Measurements from ENCODE around the gene TMEM248.

DNA sequence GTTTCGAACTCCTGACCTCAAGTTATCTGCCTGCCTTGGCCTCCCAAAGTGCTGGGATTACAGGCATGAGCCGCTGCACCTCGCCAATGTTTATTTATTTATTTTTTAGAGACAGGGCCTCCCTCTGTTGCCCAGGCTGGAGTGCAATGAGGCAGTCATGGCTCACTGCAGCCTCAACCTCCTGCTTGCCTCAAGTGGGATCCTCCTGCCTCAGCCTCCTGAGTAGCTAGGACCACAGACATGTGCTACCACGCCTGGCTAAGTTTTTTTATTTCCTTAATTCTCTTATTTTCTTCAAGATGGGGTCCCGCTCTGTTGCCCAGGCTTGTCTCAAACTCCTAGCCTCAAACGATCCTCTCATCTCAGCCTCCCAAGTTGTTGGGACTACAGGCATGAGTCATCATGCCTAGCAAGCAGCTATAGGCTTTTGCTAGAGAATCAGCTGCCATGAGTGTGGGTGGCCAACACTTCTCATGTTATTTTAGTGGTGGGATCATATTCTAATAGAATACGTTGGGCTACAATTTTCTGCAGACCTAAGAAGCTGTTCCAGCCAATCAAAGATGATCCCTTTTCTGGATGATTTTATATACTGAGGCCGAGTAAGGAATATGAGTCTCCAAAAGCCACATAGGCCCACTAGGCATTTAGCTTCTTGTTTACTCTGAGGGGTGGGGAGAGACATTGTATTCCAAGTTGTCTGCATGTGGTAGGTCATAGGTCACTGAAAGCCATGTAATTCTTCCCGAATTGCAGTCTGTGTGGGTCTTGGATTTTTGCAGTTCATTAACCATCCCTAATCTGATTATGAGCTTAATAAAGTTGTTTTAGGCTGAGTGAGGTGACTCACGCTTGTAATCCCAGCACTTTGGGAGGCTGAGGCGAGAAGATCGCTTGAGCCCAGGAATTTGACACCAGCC, 7.6 kb upstream of the TMEM248 start:
- TF ChIP-seq, protein P1, sequence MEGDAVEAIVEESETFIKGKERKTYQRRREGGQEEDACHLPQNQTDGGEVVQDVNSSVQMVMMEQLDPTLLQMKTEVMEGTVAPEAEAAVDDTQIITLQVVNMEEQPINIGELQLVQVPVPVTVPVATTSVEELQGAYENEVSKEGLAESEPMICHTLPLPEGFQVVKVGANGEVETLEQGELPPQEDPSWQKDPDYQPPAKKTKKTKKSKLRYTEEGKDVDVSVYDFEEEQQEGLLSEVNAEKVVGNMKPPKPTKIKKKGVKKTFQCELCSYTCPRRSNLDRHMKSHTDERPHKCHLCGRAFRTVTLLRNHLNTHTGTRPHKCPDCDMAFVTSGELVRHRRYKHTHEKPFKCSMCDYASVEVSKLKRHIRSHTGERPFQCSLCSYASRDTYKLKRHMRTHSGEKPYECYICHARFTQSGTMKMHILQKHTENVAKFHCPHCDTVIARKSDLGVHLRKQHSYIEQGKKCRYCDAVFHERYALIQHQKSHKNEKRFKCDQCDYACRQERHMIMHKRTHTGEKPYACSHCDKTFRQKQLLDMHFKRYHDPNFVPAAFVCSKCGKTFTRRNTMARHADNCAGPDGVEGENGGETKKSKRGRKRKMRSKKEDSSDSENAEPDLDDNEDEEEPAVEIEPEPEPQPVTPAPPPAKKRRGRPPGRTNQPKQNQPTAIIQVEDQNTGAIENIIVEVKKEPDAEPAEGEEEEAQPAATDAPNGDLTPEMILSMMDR (IDR thresholded peaks at IDR 0.05; ENCODE audit: low read depth, low read length): no peak
- TF ChIP-seq EZH2phosphoT487 (IDR thresholded peaks at IDR 0.05; ENCODE audit: low read depth): no peak
